NK-92 (cell line): ENCODE results near the gene GIMAP2.

Source experiments
- DNase-seq: peaks from one replicate; lab custom pipeline; 2025; ENCODE audit not compliant: unreplicated experiment; lab: John Stamatoyannopoulos, UW

GIMAP2 gene

GRCh38 chr7:150732786-150733481, 47.4 kb downstream of the GIMAP2 start:
- no peak for DNase-seq

GRCh38 chr7:150733482-150734095, 48.1 kb downstream of the GIMAP2 start:
- no peak for DNase-seq

- no peak for DNase-seq
Observed at GRCh38 chr7:150734254-150734653, 48.7 kb downstream of the GIMAP2 start.

- no peak for DNase-seq
Observed at GRCh38 chr7:150735596-150736358, 50.3 kb downstream of the GIMAP2 start.

- DNase-seq, result no peak
Observed at GRCh38 chr7:150736864-150737263, 51.4 kb downstream of the GIMAP2 start.

- DNase-seq, result no peak
Observed at GRCh38 chr7:150737265-150738055, 52.0 kb downstream of the GIMAP2 start, which contains the start of gene GIMAP5. GIMAP5 (plus strand) TSS chr7:150737418; CDS start chr7:150740885, 3,467 bp downstream.

- no peak for DNase-seq
Observed at GRCh38 chr7:150738092-150738491, 52.6 kb downstream of the GIMAP2 start.

- no peak for DNase-seq
Observed at GRCh38 chr7:150738591-150739001, 53.1 kb downstream of the GIMAP2 start.

GRCh38 chr7:150739033-150739432, 53.5 kb downstream of the GIMAP2 start:
- no peak for DNase-seq

GRCh38 chr7:150740053-150740452, 54.5 kb downstream of the GIMAP2 start:
- no peak for DNase-seq

- DNase-seq, result no peak
Observed at GRCh38 chr7:150742286-150742968, 56.9 kb downstream of the GIMAP2 start.
